GM23338 (cell line): Measurements from ENCODE around the gene RPS19BP1. TPM values are rescaled to one million over a fixed set of nuclear protein-coding genes. Genes with fewer than 3 reads are reported as not detected.

ENCODE experiments used
- ATAC-seq: fragments of 200-7000 bp; cut with Tn5 transposase; 3 replicates; pipeline ENCODE4 v1.9.1; 2020
- DNase-seq: peaks from one replicate; pipeline ENCODE4 v3.0.0-alpha.2; 2015; ENCODE audit warnings: low spot score
- H2AFZ ChIP-seq: fragments of 200-600 bp; sonication (generic); 2 replicates; pipeline ENCODE4 v1.8.0; 2016; ENCODE audit warnings: antibody characterized with exemption, mild to moderate bottlenecking, moderate library complexity
- H3F3A ChIP-seq: fragments of 200-600 bp; sonication (generic); replicated peaks from 2 replicates; pipeline ENCODE4 v1.8.0; 2017; ENCODE audit warnings: antibody characterized with exemption, mixed run types, low read depth
- H3K27ac ChIP-seq: fragments of 200-600 bp; sonication (generic); 2 replicates; pipeline ENCODE4 v1.6.1; 2016; ENCODE audit warnings: low read depth
- H3K27me3 ChIP-seq: fragments of 200-600 bp; sonication (generic); 2 replicates; pipeline ENCODE4 v1.8.0; 2016; ENCODE audit warnings: mild to moderate bottlenecking, mixed run types, moderate library complexity; ENCODE audit not compliant: insufficient read depth
- H3K36me3 ChIP-seq: fragments of 200-600 bp; sonication (generic); 2 replicates; pipeline ENCODE4 v1.8.0; 2016; ENCODE audit warnings: mild to moderate bottlenecking; ENCODE audit not compliant: insufficient read depth
- H3K4me1 ChIP-seq: fragments of 200-600 bp; sonication (generic); 2 replicates; pipeline ENCODE4 v1.8.0; 2016; ENCODE audit warnings: mild to moderate bottlenecking, moderate library complexity; ENCODE audit not compliant: insufficient read depth
- H3K4me2 ChIP-seq: fragments of 200-600 bp; sonication (generic); 2 replicates; pipeline ENCODE4 v1.7.1; 2017; ENCODE audit warnings: mixed run types
- H3K4me3 ChIP-seq: fragments of 200-600 bp; sonication (generic); 2 replicates; pipeline ENCODE4 v1.6.1; 2016; ENCODE audit warnings: mixed run types
- H3K79me2 ChIP-seq: fragments of 200-600 bp; sonication (generic); replicated peaks from 2 replicates; pipeline ENCODE4 v1.8.0; 2017; ENCODE audit warnings: mild to moderate bottlenecking; ENCODE audit not compliant: insufficient read depth
- H3K9me2 ChIP-seq: fragments of 200-600 bp; sonication (generic); 2 replicates; pipeline ENCODE4 v1.8.0; 2017; ENCODE audit not compliant: insufficient read depth
- H4K20me1 ChIP-seq: fragments of 200-600 bp; sonication (generic); replicated peaks from 2 replicates; pipeline ENCODE4 v1.8.0; 2017; ENCODE audit warnings: mild to moderate bottlenecking; ENCODE audit not compliant: insufficient read depth
- H3K27ac Mint-ChIP-seq: 2 replicates; pipeline ENCODE4 v1.8.0; 2020; ENCODE audit warnings: inconsistent platforms, mild to moderate bottlenecking, moderate library complexity, mixed read lengths
- H3K27me3 Mint-ChIP-seq: 3 replicates; pipeline ENCODE4 v1.8.0; 2022; ENCODE audit warnings: low read depth, mild to moderate bottlenecking, moderate library complexity, mixed read lengths, inconsistent platforms; ENCODE audit not compliant: insufficient read depth, poor library complexity
- H3K36me3 Mint-ChIP-seq: 3 replicates; pipeline ENCODE4 v1.8.0; 2021; ENCODE audit warnings: low read depth, mild to moderate bottlenecking, inconsistent platforms, moderate library complexity, mixed read lengths
- H3K4me1 Mint-ChIP-seq: 3 replicates; pipeline ENCODE4 v1.8.0; 2020; ENCODE audit warnings: mild to moderate bottlenecking, inconsistent platforms, mixed read lengths
- H3K4me3 Mint-ChIP-seq: 3 replicates; pipeline ENCODE4 v1.8.0; 2021; ENCODE audit warnings: moderate library complexity, mild to moderate bottlenecking, inconsistent platforms, mixed read lengths
- H3K9me3 Mint-ChIP-seq: 3 replicates; pipeline ENCODE4 v1.8.0; 2020; ENCODE audit warnings: moderate library complexity, mild to moderate bottlenecking, inconsistent platforms, mixed read lengths
- CREB1 ChIP-seq: fragments of 250-450 bp; sonication (Bioruptor Pico); IDR thresholded peaks from 2 replicates; pipeline ENCODE4 v1.5.0; 2020; ENCODE audit warnings: low read depth, mild to moderate bottlenecking, moderate library complexity
- ETS1 ChIP-seq: IDR thresholded peaks from 2 replicates; pipeline ENCODE4 v1.6.1; 2016; ENCODE audit warnings: antibody characterized with exemption
- EZH2 ChIP-seq: fragments of 200-600 bp; sonication (generic); IDR thresholded peaks from one replicate; pipeline ENCODE4 v1.8.0; 2017; ENCODE audit warnings: antibody characterized with exemption, mild to moderate bottlenecking, low read depth; ENCODE audit not compliant: unreplicated experiment
- EZH2phosphoT487 ChIP-seq: fragments of 200-600 bp; sonication (generic); IDR thresholded peaks from one replicate; pipeline ENCODE4 v1.8.1; 2018; ENCODE audit warnings: antibody characterized with exemption; ENCODE audit not compliant: unreplicated experiment
- JUNB ChIP-seq: IDR thresholded peaks from one replicate; pipeline ENCODE4 v1.6.1; 2016; ENCODE audit warnings: antibody characterized with exemption; ENCODE audit not compliant: unreplicated experiment
- NANOG ChIP-seq: IDR thresholded peaks from 2 replicates; pipeline ENCODE4 v1.6.1; 2016; ENCODE audit warnings: antibody characterized with exemption, borderline replicate concordance
- POLR2AphosphoS5 ChIP-seq: IDR thresholded peaks from 2 replicates; pipeline ENCODE4 v1.6.1; 2016; ENCODE audit warnings: antibody characterized with exemption, low read depth
- REST ChIP-seq: IDR thresholded peaks from one replicate; pipeline ENCODE4 v1.6.1; 2018; ENCODE audit warnings: antibody characterized with exemption; ENCODE audit not compliant: unreplicated experiment
- ZNF114 ChIP-seq: fragments of 250-450 bp; sonication (Bioruptor Pico); IDR thresholded peaks from 2 replicates; pipeline ENCODE4 v1.5.0; 2020; ENCODE audit warnings: mild to moderate bottlenecking, moderate library complexity
- ZNF331 ChIP-seq: fragments of 250-450 bp; sonication (Bioruptor Pico); IDR thresholded peaks from 2 replicates; pipeline ENCODE4 v1.5.0; 2020; ENCODE audit warnings: low read depth, mild to moderate bottlenecking, moderate library complexity
- ZNF462 ChIP-seq: fragments of 250-450 bp; sonication (Bioruptor Pico); IDR thresholded peaks from 2 replicates; pipeline ENCODE4 v1.5.0; 2020; ENCODE audit warnings: mild to moderate bottlenecking, moderate library complexity
- polyA plus RNA-seq: library from polyadenylated mRNA; unstranded; fragments of >200 nt; fragmentation: Nextera tagmentation; extraction: Ambion mirVana; gene quantifications from 2 replicates; pipeline ENCODE4 v1.2.1, GENCODE V29; 2016
- total RNA-seq: library from RNA; depleted of rRNA; stranded (reverse); fragments of >200 nt; shearing (Covaris generic); gene quantifications from 2 replicates; pipeline ENCODE4 v1.2.3, GENCODE V29; 2014
- TF ChIP-seq, protein P1 (sequence below), 2 experiments: fragments of 200-600 bp in 1 of 2; sonication (generic) in 1 of 2; conservative IDR thresholded peaks; 2 replicates each; pipeline versions ENCODE4 v1.5.1 to v1.6.1; 2016 to 2017; ENCODE audit warnings: antibody characterized with exemption in 2 of 2, low read depth in 2 of 2, mild to moderate bottlenecking in 2 of 2, moderate library complexity in 1 of 2

The RPS19BP1 gene
- total and polyA plus RNA-seq, 2 experiments from 2014 or later = 153 to 215 TPM

GRCh38 chr22:39525658-39525975, 6.9 kb downstream of the RPS19BP1 start:
- peaks cover 79% of the 10 kb centered on the region for H3K36me3 Mint-ChIP-seq
- no peak for TF ChIP-seq REST
- TF ChIP-seq ZNF331 (CRISPR knock-in tag) = no peak
- no peak for TF ChIP-seq ZNF462 (CRISPR knock-in tag)
- no peak for TF ChIP-seq ETS1
- TF ChIP-seq NANOG = no peak
- no peak for TF ChIP-seq CREB1 (CRISPR knock-in tag)
- no peak for TF ChIP-seq EZH2phosphoT487
- TF ChIP-seq EZH2 = no peak
- TF ChIP-seq, protein P1, sequence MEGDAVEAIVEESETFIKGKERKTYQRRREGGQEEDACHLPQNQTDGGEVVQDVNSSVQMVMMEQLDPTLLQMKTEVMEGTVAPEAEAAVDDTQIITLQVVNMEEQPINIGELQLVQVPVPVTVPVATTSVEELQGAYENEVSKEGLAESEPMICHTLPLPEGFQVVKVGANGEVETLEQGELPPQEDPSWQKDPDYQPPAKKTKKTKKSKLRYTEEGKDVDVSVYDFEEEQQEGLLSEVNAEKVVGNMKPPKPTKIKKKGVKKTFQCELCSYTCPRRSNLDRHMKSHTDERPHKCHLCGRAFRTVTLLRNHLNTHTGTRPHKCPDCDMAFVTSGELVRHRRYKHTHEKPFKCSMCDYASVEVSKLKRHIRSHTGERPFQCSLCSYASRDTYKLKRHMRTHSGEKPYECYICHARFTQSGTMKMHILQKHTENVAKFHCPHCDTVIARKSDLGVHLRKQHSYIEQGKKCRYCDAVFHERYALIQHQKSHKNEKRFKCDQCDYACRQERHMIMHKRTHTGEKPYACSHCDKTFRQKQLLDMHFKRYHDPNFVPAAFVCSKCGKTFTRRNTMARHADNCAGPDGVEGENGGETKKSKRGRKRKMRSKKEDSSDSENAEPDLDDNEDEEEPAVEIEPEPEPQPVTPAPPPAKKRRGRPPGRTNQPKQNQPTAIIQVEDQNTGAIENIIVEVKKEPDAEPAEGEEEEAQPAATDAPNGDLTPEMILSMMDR (conservative IDR thresholded peaks at IDR 0.05; ENCODE audit: low read depth in 2 of 2) = no peak
- TF ChIP-seq POLR2AphosphoS5 = no peak; the same call in 1 of the 2 replicates
- TF ChIP-seq ZNF114 (CRISPR knock-in tag) = no peak
- no peak for TF ChIP-seq JUNB
- peaks cover 53% of the 10 kb centered on the region for H3K4me1 Mint-ChIP-seq
- peaks cover 47% of the 10 kb centered on the region for H4K20me1 ChIP-seq
- H3K27ac Mint-ChIP-seq = peak overlapping the region; percentile 4; the same call in 1 of the 2 replicates
- H3K9me3 Mint-ChIP-seq = peaks cover 8% of the 10 kb centered on the region; the same call in 2 of the 3 replicates
- no peak overlapping the region for H3K4me3 ChIP-seq
- H3K36me3 ChIP-seq = peaks cover 31% of the 10 kb centered on the region
- ATAC-seq (no peak), DNase-seq (no peak)
- H3K4me2 ChIP-seq = no peak overlapping the region
- no peak overlapping the region for H2AFZ ChIP-seq
- H3K4me1 ChIP-seq = peaks cover 36% of the 10 kb centered on the region
- H3K4me3 Mint-ChIP-seq = peak overlapping the region; percentile 17; the same call in 2 of the 3 replicates
- H3K79me2 ChIP-seq = peaks cover 31% of the 10 kb centered on the region
- H3K27ac ChIP-seq = peak overlapping the region; percentile 59; the same call in 1 of the 2 replicates
- no peaks in the 10 kb centered on the region for H3K27me3 ChIP-seq
- H3F3A ChIP-seq = peaks cover 64% of the 10 kb centered on the region
- H3K9me2 ChIP-seq = no peaks in the 10 kb centered on the region
- peaks cover 52% of the 10 kb centered on the region for H3K27me3 Mint-ChIP-seq
